HG03097 (cell line): Measurements from ENCODE around the gene TAGLN.

Experiments used
- ATAC-seq: cut with Tn5 transposase; IDR thresholded peaks from one replicate; pipeline ENCODE4 v1.9.1; 2021; ENCODE audit not compliant: unreplicated experiment, low FRiP score

The TAGLN gene

GRCh38 chr11:117210620-117211019 is 11.4 kb downstream of the TAGLN start:
- ATAC-seq, result no peak

GRCh38 chr11:117212697-117213355 is 13.7 kb downstream of the TAGLN start:
- no peak for ATAC-seq

DNA sequence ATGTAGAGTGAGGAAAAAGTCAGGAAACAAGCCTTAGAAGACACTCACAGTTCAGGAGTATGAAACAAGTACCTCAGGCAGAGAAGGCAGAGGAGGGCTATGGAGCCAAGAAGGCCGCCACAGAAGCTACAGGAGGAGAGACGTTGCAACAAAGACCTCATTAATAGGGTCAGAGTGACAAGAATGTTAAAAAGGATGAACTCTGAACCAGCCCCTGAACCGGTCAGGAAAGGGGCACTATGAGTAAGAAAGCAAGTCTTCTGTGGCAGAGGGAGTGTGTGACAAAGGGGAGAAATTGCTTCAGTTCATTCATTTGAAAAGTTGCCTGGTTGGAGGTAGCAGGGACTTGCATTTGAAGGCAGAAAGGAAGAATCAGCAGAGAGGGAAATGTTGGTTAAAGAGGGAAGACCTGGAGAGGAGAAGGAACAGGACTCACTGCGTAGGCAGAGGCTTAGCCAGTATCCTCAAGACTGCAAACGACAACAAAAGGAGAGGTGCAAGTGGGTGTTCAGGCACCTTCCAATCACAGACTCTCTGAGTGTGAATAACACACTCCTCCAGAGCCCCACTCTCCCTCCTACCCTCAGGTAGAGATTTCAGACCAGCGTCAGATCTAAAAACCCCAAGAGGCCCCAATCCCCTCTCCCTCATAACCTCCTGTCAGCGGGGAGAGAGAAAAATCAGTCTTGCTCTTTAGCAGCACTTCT is 15.4 kb downstream of the TAGLN start:
- ATAC-seq, result no peak

DNA sequence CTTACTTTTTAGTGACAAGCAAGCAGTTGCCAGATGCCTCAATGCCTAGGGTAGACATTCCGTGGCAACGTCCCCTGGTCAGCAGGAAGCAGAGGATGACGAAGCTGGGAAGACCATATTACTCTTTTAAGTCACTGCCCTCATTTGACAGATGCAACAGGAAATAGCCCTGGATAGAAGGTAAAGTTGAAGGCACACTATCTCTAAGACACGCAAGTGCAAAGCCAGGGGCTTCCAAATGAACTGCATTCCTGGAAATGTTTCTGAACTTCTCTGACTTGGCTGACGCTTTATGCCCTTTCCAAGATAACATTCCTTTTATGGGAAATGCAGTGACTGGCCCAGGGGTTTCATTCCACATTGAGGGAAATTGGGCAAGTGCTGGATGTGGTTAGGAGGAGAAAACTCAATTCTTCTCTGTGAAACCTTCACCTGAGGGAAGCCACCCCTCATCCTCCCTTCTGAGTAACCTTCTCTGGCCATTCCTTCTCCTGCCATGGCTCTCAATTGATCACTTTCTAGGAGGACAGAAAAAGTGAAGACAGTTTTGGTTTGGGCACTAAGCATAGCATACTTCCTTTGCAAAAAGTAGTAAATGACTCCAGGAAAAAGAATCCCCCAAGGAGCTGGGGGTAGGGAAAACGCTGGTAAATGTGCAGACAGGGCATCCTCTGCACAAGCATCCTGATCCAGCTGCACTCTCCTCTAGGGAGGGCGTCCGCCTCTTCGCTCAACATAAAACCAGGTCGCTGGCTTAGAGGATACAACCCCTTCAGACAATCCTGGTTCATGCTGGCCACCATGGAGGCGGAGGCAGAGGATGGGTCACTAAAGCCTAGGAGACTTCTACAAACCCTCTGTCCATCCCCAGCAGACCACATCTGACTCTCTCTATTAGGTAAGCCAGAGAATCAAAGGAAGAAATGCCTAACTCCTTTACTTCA is 18.2 kb downstream of the TAGLN start:
- no peak for ATAC-seq

- ATAC-seq, result no peak
Measured at GRCh38 chr11:117218133-117218915, 19.2 kb downstream of the TAGLN start.

DNA sequence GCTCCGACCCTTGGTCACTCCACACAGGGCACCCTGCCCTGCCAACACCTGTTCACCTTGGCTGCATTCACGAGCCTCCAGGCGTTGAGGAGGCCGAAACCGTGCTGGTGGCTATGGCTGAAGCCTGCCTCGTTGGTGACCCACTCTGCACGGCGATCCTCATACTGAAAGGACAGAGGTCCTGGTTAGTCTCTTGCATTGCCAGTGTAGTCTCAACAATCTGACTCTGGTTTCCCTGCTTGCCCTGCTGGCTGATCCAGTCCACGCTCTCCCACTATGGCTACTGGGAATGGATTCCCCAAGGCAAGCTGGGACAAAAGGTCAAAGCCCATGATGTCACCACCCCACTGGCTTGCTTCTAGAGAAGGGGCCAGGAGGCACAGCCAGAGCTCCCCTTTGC is 19.8 kb downstream of the TAGLN start:
- no peak for ATAC-seq

- no peak for ATAC-seq
Measured at GRCh38 chr11:117219455-117219854, 20.3 kb downstream of the TAGLN start.

GRCh38 chr11:117219995-117220394 is 20.8 kb downstream of the TAGLN start:
- no peak for ATAC-seq

- no peak for ATAC-seq
Measured at GRCh38 chr11:117220568-117220967, 21.4 kb downstream of the TAGLN start.

DNA sequence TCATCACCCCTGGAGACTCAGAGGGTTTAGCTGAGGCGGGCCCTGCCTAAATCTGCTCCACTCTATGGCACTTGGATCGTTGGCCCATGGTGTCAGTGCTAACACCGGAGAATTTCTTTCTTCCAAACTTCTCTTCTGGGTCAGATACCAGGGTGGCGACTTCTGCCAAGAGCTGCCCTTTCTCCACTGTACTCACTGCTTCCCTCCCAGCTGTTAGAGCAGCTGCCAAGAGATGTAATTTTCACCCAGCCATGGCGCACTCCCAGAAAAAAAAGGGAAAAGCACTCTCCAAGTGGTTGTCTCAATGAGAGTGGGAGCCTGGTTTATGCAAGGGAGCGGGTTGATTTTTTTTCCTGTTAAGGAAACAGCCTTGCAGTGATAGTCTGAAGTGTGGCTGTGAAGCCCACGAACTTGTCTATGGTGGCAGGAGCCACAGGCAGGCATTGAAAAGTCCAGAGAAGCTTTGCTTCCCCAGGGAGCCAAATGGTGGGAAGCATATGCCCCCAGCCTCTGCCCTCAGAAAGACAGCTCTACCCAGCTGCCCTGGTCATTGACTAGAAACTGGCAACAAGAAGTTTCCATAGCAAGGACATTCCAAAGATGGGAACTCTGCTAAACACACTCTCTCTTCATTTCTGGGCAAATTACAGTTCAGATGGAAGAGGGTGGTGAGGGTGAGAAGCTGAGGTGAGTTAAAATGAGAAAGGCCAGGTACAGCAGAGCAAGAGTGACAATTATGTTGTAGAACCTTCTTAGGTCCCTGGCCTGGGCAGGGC is 22.0 kb downstream of the TAGLN start:
- no peak for ATAC-seq

DNA sequence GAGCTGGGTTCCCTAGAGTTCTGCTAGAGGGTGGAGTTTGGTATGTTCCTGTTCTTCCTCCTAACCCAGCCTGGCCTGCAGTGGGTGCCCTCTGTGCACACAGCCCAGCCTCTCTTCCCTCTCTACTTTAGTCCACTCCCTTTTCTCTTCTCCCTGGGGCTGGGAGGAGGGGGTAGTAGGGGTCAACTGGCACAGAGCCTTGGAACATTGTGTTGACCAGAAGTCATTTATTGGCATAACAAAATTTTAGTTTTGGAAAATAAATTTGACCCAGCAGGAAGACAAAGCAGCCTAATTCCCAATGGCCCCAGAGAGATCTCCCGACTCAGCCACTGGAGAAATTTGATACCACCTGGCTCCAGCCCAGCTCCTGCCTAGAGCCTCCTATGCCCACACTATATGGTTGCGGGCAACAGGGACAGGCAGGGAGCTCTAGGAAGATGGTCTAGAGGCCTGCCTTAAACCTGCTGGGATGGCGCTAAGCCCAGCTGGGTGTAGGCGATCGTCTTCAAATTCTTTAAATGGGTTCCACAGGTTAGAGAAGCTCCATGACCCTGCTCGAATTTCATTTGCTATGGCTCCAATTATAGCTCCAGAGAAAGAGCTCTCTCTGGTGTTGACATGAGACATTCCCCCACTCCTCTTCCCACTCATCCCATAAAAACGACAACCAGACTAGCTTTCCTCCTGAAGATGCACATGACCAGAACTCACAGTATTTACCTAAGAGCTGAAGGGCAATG is 22.8 kb downstream of the TAGLN start:
- ATAC-seq, result no peak

GRCh38 chr11:117222991-117223740 is 24.0 kb downstream of the TAGLN start:
- ATAC-seq, result no peak

DNA sequence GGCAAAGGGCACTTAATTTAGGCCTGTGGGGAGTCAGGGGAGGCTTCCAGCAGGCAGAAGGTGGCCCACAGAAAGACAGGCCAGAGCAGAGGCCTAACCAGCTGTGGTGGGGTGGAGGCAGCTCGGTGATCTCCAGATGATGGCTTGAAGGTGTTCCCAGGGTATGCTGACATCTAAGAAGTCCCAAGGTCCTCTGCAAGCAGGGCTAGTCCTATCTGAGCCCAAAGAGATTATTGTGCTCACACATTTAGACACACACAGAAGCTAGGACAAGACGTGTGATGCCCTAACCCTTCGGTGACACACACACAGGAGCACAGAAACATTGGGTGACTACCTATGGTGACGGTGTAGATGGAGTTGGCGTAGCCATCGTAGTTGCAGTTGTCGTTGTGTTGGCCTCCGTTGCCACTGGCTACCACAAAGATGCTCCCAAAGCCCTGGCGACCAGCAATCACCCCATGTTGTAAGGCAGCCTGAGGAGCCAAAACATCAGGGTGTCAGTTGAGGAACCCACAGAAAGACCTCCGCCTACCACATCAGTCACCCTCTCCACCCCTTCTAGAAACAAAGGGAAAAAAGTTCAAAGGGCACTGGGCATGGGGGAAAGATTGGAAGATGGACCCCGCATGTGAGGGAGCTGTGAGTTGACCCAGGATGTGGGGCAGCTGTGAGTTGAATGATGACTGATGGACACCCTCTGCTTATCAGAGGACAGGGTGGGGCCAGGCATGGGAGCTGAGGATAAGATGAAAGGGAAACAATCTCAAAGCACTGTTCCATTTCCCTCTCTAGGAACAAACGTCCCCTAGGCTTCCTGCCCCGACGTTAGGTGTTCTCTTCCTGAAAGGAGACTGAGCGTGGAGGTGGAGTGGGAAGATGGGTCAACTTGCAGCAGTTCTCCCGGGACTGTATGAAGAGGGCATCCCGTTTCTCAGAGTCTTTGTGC is 24.8 kb downstream of the TAGLN start:
- ATAC-seq, result no peak

DNA sequence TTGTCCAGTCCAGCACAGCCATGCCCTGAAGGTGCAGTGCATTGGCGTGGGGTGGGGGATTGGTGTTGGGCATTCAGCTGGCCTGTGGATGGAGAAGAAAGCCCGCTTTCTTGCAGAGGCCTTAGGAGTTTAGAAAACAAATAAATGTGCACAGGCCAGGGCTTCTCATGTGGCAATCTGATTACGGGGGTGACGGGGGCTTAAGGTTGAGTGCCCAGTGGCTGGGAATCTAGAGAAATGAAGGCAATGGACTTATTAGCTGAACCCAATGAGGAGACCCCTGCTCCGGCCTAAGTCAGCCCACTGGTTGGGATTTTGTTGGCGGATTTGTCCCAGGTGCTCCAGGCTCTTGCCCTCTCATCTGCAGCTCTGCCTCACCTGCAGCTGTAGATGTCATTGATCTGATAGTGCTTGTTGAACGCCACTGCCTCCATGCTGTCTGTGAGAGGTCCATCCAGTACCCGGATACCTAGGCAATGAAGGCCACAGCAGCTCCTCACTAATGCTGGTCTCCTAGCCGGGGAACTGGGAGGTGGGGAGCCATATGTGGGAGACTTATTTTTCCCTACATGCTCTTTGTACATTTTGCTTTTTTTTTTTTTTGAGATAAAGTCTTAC is 26.5 kb downstream of the TAGLN start:
- ATAC-seq, result no peak

GRCh38 chr11:117226388-117227385 is 27.5 kb downstream of the TAGLN start:
- ATAC-seq, result peak; percentile 46

DNA sequence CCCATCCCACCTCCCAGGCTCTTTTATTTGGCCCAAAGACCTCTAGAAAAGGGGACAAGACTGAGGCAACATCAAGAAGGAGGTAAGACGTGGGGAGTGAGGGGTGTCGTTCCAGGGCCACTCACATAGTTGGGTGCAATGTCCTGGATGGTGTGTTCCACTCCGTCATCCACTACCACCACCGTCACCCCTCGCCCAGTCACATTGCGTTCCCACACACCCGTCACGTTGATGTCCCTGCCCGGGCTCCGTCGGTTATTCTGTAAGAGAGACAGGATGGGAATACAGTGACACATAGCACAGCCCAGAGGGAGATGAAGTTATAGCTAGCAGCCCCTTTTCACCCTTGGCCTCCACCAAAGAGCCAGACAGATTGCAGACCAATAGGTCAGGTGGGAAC is 28.9 kb downstream of the TAGLN start:
- ATAC-seq, result no peak
